Adipocyte (in vitro differentiated cells): ENCODE data around the gene UNC5CL.
A peak's percentile ranks its signal among the peaks of the same experiment; 100 is the strongest.

Experiments used
- DNase-seq: peaks from one replicate; pipeline ENCODE4 v3.0.0-alpha.2; 2015; ENCODE audit warnings: low read depth
- H3K27me3 ChIP-seq: replicated peaks from 2 replicates; pipeline ENCODE4 v1.7.0; 2013; ENCODE audit warnings: mild to moderate bottlenecking, low read length, moderate library complexity; ENCODE audit not compliant: control insufficient read depth, insufficient read depth
- H3K36me3 ChIP-seq: 2 replicates; pipeline ENCODE4 v1.7.0; 2013; ENCODE audit warnings: low read length, mild to moderate bottlenecking, moderate library complexity; ENCODE audit not compliant: control insufficient read depth, insufficient read depth, severe bottlenecking
- H3K4me1 ChIP-seq: 2 replicates; pipeline ENCODE4 v1.7.0; 2013; ENCODE audit warnings: mild to moderate bottlenecking, low read length, moderate library complexity; ENCODE audit not compliant: control insufficient read depth, insufficient read depth
- H3K4me3 ChIP-seq: 2 replicates; pipeline ENCODE4 v1.7.0; 2013; ENCODE audit warnings: mild to moderate bottlenecking, low read length, moderate library complexity
- H3K9ac ChIP-seq: 2 replicates; pipeline ENCODE4 v1.7.0; 2013; ENCODE audit warnings: mild to moderate bottlenecking, low read length, moderate library complexity
- H3K9me3 ChIP-seq: 2 replicates; pipeline ENCODE4 v1.7.0; 2013; ENCODE audit warnings: mild to moderate bottlenecking, low read length, moderate library complexity; ENCODE audit not compliant: control insufficient read depth

Gene UNC5CL, protein sequence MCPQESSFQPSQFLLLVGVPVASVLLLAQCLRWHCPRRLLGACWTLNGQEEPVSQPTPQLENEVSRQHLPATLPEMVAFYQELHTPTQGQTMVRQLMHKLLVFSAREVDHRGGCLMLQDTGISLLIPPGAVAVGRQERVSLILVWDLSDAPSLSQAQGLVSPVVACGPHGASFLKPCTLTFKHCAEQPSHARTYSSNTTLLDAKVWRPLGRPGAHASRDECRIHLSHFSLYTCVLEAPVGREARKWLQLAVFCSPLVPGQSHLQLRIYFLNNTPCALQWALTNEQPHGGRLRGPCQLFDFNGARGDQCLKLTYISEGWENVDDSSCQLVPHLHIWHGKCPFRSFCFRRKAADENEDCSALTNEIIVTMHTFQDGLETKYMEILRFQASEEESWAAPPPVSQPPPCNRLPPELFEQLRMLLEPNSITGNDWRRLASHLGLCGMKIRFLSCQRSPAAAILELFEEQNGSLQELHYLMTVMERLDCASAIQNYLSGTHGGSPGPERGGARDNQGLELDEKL

DNA sequence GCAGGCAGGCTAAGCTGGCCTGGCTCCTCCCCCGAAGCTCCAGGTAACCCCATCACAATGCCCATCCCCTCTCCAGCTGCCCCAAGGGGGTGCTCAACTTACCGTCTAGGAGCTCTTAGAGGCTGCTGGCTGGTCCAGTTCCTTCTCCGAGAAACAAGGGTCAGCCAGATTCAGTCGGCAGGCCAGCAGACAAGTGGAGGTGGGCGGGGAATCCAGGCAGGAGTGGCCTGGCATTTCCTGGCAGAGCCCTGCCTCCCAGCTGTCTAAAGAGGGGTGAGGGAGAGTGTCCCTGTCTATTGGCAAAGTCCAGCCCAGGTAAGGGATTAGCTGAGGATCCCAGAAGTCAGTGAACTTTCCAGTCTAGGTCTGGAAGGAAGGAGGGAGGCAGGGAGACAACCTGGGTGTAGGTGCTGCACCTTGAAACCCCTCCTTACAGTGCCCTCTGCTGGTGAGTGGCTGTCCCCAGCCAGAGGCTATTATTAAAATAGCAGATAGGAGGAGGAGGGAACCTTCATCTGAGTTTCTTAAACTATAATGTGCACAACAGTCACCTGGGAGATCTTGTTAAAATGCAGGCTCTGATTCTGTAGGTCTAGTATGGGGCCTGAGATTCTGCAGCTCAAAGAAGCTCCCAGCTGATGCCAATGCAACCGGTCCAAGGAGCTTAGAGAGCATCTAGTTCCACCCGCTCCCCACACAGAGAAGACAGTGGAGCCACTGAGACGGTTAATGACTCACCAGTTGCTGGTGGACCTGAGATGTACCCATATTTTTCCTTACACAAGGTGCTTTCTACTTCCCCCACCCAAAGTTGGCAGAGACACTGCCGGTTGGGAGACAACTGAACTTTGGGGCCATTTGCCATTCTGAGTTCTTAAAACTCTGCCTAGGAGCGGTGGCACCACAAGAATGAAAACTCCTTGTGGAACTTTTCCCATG, at the start of gene UNC5CL:
TSS of gene UNC5CL (minus strand) at position 162 of the 939 bp plus-strand sequence. CDS start 4,147 bp downstream, outside the sequence.
- DNase-seq: peak; percentile 41
- Histone ChIP-seq H3K9ac (no peak within 1 kb of the TSS), H3K4me1 (peaks cover 2% of the 10 kb centered on the region), H3K4me3 (no peak within 1 kb of the TSS), H3K9me3 (no peaks in the 10 kb centered on the region), H3K27me3 (peaks cover 21% of the 10 kb centered on the region), H3K36me3 (no peaks in the 10 kb centered on the region)

DNA sequence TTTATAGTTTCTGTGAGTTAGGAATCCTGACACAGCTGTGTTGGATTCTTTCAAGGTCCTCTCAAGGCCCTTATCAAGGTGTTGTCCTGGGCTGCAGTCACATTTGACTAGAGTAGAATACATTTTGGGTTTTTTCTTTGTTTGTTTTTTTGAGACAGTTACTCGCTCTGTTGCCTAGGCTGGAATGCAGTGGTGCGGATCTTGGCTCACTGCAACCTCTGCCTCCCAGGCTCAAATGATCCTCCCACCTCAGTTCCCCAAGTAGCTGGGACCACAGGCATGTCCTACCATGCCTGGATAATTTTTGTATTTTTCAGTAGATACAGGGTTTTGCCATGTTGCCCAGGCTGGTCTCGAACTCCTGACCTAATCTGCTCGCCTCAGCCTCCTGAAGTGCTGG, 49.4 kb upstream of the UNC5CL start:
- H3K9me3 ChIP-seq: no peaks in the 10 kb centered on the region
- no peaks in the 10 kb centered on the region for H3K27me3 ChIP-seq
- H3K9ac ChIP-seq: no peak overlapping the region
- H3K4me1 ChIP-seq: peaks cover 10% of the 10 kb centered on the region
- no peak overlapping the region for H3K4me3 ChIP-seq
- peaks cover 94% of the 10 kb centered on the region for H3K36me3 ChIP-seq
- no peak for DNase-seq

DNA sequence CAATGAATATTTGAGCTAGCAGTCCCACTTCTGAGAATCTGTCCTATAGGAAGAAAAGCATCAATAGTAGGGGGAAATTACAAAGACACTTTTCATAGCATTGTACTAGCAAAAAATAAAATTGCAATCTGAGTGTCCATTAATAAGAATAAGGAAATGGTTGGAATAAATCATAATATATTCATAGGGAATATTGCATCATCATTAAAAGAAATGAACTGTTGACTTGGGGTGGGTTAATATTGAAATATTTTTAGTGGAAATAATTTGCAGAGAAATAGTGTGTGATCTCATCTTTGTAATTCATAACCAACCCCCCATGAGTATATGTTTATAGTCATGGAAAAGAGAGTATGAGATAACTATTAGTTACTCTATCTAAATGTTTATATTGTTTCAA, 46.2 kb upstream of the UNC5CL start:
- Histone ChIP-seq H3K27me3 (no peaks in the 10 kb centered on the region), H3K36me3 (peaks cover 93% of the 10 kb centered on the region), H3K4me3 (no peak overlapping the region), H3K9me3 (no peaks in the 10 kb centered on the region), H3K4me1 (peaks cover 2% of the 10 kb centered on the region), H3K9ac (no peak overlapping the region)
- DNase-seq: no peak

DNA sequence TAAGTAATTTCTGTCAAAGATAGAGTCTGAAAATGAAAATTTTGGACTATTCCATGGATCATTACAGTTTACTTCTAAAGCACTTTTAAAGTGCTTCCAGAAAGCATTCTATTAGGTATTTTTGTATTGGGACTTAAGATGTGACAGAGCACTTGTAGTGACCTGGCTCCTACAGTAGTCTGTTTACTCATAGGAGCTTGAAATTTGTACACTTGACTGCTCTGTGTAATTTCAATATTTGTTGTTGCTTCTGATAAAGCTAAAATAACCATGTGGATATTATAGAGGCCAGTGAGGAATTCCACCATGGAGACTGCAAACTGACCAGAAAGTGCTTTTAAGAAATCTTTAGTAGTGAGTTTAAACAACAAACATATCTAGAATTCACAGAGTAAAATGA, 44.1 kb upstream of the UNC5CL start:
- no peak for DNase-seq
- H3K36me3 ChIP-seq: peaks cover 90% of the 10 kb centered on the region

DNA sequence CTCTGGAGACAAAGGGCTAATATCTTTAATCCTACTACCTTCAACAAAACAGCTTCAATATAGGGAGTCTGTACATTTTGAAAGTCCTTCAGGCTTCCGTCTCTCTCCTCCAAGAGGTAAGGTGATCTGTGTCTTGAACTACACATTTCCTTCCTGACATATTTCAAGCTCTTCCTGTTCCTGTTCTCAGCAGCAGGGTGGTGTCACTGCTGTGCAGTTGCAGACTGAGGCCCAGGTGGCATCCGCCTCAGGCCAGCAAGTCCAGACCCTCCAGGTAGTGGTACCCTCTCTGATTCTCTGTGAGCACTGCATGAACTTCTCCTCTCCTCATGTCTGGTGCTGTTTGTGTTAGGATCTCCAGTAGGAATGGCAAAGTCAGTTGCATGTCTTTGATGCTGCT, 41.6 kb upstream of the UNC5CL start:
- H3K36me3 ChIP-seq: peaks cover 66% of the 10 kb centered on the region

More for the DNA sequence above, 44.1 kb upstream of the UNC5CL start:
- Histone ChIP-seq H3K27me3 (no peaks in the 10 kb centered on the region), H3K4me1 (no peaks in the 10 kb centered on the region), H3K4me3 (no peak overlapping the region), H3K9ac (no peak overlapping the region), H3K9me3 (no peaks in the 10 kb centered on the region)

DNA sequence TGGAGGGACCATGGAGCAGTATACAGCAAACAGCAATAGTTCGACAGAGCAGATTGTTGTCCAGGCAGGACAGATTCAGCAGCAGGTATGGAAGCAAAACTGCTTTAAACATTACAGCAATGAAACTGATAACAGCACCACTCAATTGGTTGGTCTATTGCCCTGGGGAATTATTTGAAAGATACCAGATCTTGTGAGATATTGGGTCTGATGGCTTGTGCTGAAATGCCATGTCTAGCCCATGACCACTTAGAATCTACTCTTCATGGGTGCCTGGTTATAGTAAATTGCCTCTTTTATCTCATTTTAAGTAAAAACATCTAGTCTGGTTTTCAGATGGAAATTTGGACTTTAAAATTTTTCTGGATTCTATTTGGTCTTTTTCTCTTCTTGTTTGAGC, 40.1 kb upstream of the UNC5CL start:
- Histone ChIP-seq H3K27me3 (no peaks in the 10 kb centered on the region), H3K36me3 (peaks cover 51% of the 10 kb centered on the region), H3K9me3 (no peaks in the 10 kb centered on the region), H3K4me3 (no peak overlapping the region), H3K4me1 (peaks cover 20% of the 10 kb centered on the region), H3K9ac (no peak overlapping the region)
- DNase-seq: no peak

More for the DNA sequence above, 41.6 kb upstream of the UNC5CL start:
- Histone ChIP-seq H3K4me3 (no peak overlapping the region), H3K27me3 (no peaks in the 10 kb centered on the region), H3K4me1 (peaks cover 7% of the 10 kb centered on the region), H3K9ac (no peak overlapping the region), H3K9me3 (no peaks in the 10 kb centered on the region)
- DNase-seq: no peak

DNA sequence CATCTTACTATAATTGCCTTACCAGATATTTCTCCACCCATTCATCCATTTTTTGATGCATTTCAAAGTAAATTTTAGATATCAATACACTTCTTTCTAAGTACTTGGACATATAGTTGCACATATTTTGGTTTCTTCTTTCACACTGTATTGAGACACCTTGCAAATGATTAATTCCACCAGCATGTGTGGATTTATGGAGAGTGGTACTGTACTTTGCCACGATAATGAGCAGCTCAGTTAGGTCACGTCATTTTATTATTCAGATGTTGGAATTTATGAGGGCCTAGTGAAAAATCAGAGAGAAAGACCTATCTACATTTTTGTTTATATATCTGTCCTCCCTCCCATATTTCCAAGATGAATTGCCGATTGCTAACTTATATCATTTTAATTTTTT, 39.1 kb upstream of the UNC5CL start:
- no peaks in the 10 kb centered on the region for H3K9me3 ChIP-seq
- H3K36me3 ChIP-seq: peaks cover 42% of the 10 kb centered on the region
- H3K27me3 ChIP-seq: no peaks in the 10 kb centered on the region
- H3K9ac ChIP-seq: no peak overlapping the region
- no peak for DNase-seq
- no peak overlapping the region for H3K4me3 ChIP-seq
- peaks cover 22% of the 10 kb centered on the region for H3K4me1 ChIP-seq

DNA sequence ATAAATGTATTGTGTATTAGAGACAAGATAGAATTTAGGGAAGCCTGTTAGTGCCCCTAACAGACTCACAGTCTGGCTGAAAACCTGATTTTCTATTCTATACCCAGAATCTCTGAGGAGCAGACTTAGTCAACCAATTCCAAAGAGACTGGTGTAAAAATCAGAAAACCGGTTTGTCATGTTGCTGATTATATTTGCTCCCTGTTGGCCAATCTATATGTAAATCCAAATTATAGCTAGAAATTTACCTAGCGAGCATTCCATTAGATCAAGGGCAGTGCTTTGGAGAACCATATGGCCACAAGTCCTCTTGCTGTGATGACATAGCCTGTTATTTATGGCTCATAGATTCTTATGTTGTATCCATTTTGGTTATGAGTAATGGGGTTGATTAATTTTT, 38.5 kb upstream of the UNC5CL start:
- peaks cover 22% of the 10 kb centered on the region for H3K4me1 ChIP-seq
- peaks cover 36% of the 10 kb centered on the region for H3K36me3 ChIP-seq
- no peak overlapping the region for H3K9ac ChIP-seq
- no peak for DNase-seq
- H3K4me3 ChIP-seq: no peak overlapping the region
- H3K27me3 ChIP-seq: no peaks in the 10 kb centered on the region
- H3K9me3 ChIP-seq: no peaks in the 10 kb centered on the region

DNA sequence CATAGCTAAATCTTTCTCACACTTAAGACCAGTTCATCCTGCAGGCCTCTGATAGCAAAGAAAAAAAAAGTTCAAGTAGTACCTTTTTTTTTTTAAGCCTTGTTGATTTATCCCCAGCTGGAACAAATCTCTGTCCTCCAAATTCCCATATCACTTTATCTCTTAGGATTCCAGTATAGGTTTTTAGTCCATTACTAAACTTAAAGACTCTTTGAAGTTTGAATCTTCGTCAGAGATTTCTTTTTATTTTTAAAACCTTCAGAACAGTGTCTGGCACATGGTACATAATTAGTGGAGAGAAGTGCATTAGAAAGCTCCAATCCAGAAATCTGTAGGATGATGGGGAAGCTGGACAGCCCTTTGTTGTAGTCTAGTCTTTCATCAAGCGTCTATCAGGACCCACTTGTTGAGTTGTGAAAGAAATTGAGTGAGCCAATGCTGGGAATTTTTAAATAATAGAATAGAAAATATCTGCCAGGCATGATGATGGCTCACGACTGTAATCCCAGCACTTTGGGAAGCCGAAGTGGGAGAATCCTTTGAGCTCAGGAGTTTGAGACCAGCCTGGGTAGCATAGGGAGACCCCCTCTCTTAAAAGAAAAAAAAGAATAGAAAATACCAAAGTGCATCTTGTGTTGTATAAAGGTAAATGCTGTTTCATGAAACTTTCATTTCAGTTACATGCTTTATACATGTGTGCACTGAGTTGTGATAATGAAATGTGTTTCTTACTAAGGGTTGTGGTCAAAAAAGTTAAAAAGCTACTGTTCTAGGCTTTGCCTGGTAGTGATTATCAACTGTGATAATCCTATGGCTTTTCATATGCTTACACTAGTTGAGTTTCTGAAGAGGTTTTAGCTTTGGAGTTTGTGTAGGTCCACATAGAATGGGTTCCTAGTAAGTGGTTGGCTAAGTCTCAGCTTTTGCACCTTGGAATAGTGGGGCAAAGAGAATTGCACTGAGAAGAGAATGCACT, 36.9 kb upstream of the UNC5CL start:
- Histone ChIP-seq H3K4me1 (peaks cover 25% of the 10 kb centered on the region), H3K27me3 (no peaks in the 10 kb centered on the region), H3K9me3 (no peaks in the 10 kb centered on the region), H3K36me3 (peaks cover 22% of the 10 kb centered on the region), H3K9ac (no peak overlapping the region), H3K4me3 (no peak overlapping the region)
- DNase-seq: no peak

DNA sequence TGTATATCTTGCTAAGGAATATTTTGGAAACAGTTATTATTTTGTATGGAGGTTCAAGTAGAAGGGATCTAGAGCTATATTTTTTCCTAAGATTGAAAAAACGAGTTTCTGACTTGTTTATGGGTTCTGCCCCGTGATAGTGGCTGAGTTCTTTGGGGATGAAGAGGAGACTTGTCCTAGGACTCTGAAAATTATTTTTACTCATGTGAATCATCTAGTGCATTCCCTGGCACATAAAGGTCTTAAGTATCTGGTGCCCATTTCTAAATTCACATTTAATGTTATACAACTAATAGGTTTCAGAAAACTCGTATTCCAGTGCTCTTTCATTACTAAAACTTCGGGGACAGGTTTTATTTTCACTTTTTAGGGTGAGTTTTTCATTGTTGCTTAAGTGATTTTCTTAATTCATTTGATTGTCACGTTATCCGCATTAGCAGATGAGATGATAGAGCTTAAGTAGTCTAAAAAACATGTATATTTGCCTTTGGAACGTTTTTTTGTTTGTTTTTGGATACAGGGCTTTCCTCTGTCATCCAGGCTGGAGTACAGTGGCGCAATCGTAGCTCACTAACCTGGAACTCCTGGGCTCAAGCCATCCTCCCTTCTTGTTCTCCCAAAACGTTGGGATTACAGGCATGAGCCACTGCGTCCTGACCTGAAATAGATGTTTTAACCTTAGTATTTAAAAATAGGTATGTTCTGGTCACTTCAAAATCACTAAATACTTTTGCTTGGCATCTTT, 35.8 kb upstream of the UNC5CL start:
- Histone ChIP-seq H3K9me3 (no peaks in the 10 kb centered on the region), H3K9ac (peak overlapping the region; percentile 99), H3K4me1 (peaks cover 30% of the 10 kb centered on the region), H3K27me3 (no peaks in the 10 kb centered on the region), H3K4me3 (peak overlapping the region; percentile 90), H3K36me3 (peaks cover 12% of the 10 kb centered on the region)
- DNase-seq: peak; percentile 19
